Stimulated activated CD8-positive, alpha-beta memory T cell treated with anti-CD3 and anti-CD28 coated beads, Interleukin-4, amount 100 ng/mL, for 24 hours (primary cell): ENCODE data around the gene EEF2.
"Not testable (repeated sequence)": the region's sequence is repeated elsewhere in the genome, so short reads cannot be mapped to it uniquely, and the experiment has no call there.

Source experiments
- DNase-seq: peaks from one replicate; pipeline ENCODE4 v3.0.0-alpha.2; 2020; ENCODE audit warnings: low read depth

EEF2 gene

GRCh38 chr19:4014541-4015491, 29.6 kb upstream of the EEF2 start:
- DNase-seq, result peak; percentile 31

GRCh38 chr19:4013886-4014540, 28.8 kb upstream of the EEF2 start:
- DNase-seq, result no peak

GRCh38 chr19:4012975-4013634, 27.8 kb upstream of the EEF2 start:
- no peak for DNase-seq

GRCh38 chr19:4012092-4012974, 27.1 kb upstream of the EEF2 start:
- DNase-seq, result no peak

- not testable (repeated sequence) for DNase-seq
Measured at GRCh38 chr19:4011430-4011829, 26.2 kb upstream of the EEF2 start.

- no peak for DNase-seq
Measured at GRCh38 chr19:4010808-4011110, 25.5 kb upstream of the EEF2 start.

GRCh38 chr19:4009990-4010807, 24.9 kb upstream of the EEF2 start:
- no peak for DNase-seq

- DNase-seq, result no peak
Measured at GRCh38 chr19:4007836-4008539, 22.7 kb upstream of the EEF2 start.

GRCh38 chr19:4007021-4007835, 22.0 kb upstream of the EEF2 start, which contains the start of gene PIAS4:
Gene PIAS4 (plus strand): TSS chr19:4007736. CDS start chr19:4007761, 25 bp downstream.
- peak; percentile 94 for DNase-seq

GRCh38 chr19:4005436-4005835, 20.2 kb upstream of the EEF2 start:
- DNase-seq, result not testable (repeated sequence)

- DNase-seq, result not testable (repeated sequence)
Measured at GRCh38 chr19:4000798-4001197, 15.5 kb upstream of the EEF2 start.

- DNase-seq, result not testable (repeated sequence)
Measured at GRCh38 chr19:3998667-3999412, 13.6 kb upstream of the EEF2 start.

GRCh38 chr19:3995607-3996006, 10.3 kb upstream of the EEF2 start:
- DNase-seq, result no peak

- DNase-seq, result no peak
Measured at GRCh38 chr19:3990815-3991117, 5.5 kb upstream of the EEF2 start.

- peak; percentile 82 for DNase-seq
Measured at GRCh38 chr19:3987619-3988371, 2.5 kb upstream of the EEF2 start.

GRCh38 chr19:3986260-3987041, 1.2 kb upstream of the EEF2 start:
- no peak for DNase-seq

- no peak for DNase-seq
Measured at GRCh38 chr19:3985643-3986259, 488 bp upstream of the EEF2 start.
